IPS-15b (cell line): ENCODE measurements around the gene PRRT3.
"Not testable (repeated sequence)": the region's sequence is repeated elsewhere in the genome, so short reads cannot be mapped to it uniquely, and the experiment has no call there.

Experiments
- H3K27me3 ChIP-seq: one replicate; pipeline ENCODE4 v1.6.1; 2013; ENCODE audit warnings: low read length; ENCODE audit not compliant: control insufficient read depth, insufficient read depth
- H3K36me3 ChIP-seq: one replicate; pipeline ENCODE4 v1.6.1; 2013; ENCODE audit warnings: low read length; ENCODE audit not compliant: control insufficient read depth, insufficient read depth
- H3K4me1 ChIP-seq: one replicate; pipeline ENCODE4 v1.6.1; 2013; ENCODE audit warnings: mild to moderate bottlenecking, low read length; ENCODE audit not compliant: control insufficient read depth, insufficient read depth
- H3K4me3 ChIP-seq: one replicate; pipeline ENCODE4 v1.5.1; 2013; ENCODE audit warnings: low read depth, low read length
- H3K9ac ChIP-seq: one replicate; pipeline ENCODE4 v1.6.1; 2013; ENCODE audit warnings: low read depth, mild to moderate bottlenecking, low read length
- H3K9me3 ChIP-seq: one replicate; pipeline ENCODE4 v1.6.1; 2013; ENCODE audit warnings: mild to moderate bottlenecking, low read length; ENCODE audit not compliant: control insufficient read depth, insufficient read depth

Gene PRRT3

GRCh38 chr3:9945358-9945757 lies 6.8 kb downstream of the PRRT3 start:
- Histone ChIP-seq H3K9ac (no peak overlapping the region), H3K27me3 (no peaks in the 10 kb centered on the region), H3K4me1 (no peaks in the 10 kb centered on the region), H3K4me3 (no peak overlapping the region), H3K9me3 (no peaks in the 10 kb centered on the region), H3K36me3 (peaks cover 11% of the 10 kb centered on the region)

GRCh38 chr3:9944271-9944670 lies 7.9 kb downstream of the PRRT3 start:
- no peaks in the 10 kb centered on the region for H3K4me1 ChIP-seq

GRCh38 chr3:9942934-9943690 lies 9.1 kb downstream of the PRRT3 start:
- Histone ChIP-seq H3K4me1 (no peaks in the 10 kb centered on the region), H3K36me3 (peaks cover 3% of the 10 kb centered on the region), H3K27me3 (no peaks in the 10 kb centered on the region), H3K9ac (no peak overlapping the region), H3K9me3 (no peaks in the 10 kb centered on the region), H3K4me3 (no peak overlapping the region)

More at GRCh38 chr3:9944271-9944670, 7.9 kb downstream of the PRRT3 start:
- H3K4me3 ChIP-seq = no peak overlapping the region
- H3K36me3 ChIP-seq = peaks cover 8% of the 10 kb centered on the region
- H3K9ac ChIP-seq = no peak overlapping the region
- H3K27me3 ChIP-seq = no peaks in the 10 kb centered on the region
- H3K9me3 ChIP-seq = no peaks in the 10 kb centered on the region

- Histone ChIP-seq H3K27me3 (no peaks in the 10 kb centered on the region), H3K4me1 (no peaks in the 10 kb centered on the region), H3K4me3 (no peak overlapping the region), H3K9me3 (no peaks in the 10 kb centered on the region), H3K9ac (no peak overlapping the region), H3K36me3 (peaks cover 3% of the 10 kb centered on the region)
Observed at GRCh38 chr3:9942164-9942563, 10.0 kb downstream of the PRRT3 start.

- Histone ChIP-seq H3K9me3 (no peaks in the 10 kb centered on the region), H3K9ac (no peak overlapping the region), H3K4me3 (no peak overlapping the region), H3K4me1 (no peaks in the 10 kb centered on the region), H3K36me3 (peaks cover 3% of the 10 kb centered on the region), H3K27me3 (no peaks in the 10 kb centered on the region)
Observed at GRCh38 chr3:9940746-9941145, 11.5 kb downstream of the PRRT3 start.

GRCh38 chr3:9939906-9940305 lies 12.3 kb downstream of the PRRT3 start:
- H3K9ac ChIP-seq, H3K36me3 ChIP-seq, H3K4me1 ChIP-seq, H3K9me3 ChIP-seq, H3K27me3 ChIP-seq, H3K4me3 ChIP-seq: not testable (repeated sequence)

- Histone ChIP-seq H3K9me3 (no peaks in the 10 kb centered on the region), H3K27me3 (no peaks in the 10 kb centered on the region), H3K36me3 (no peaks in the 10 kb centered on the region), H3K4me3 (no peak overlapping the region), H3K4me1 (no peaks in the 10 kb centered on the region), H3K9ac (no peak overlapping the region)
Observed at GRCh38 chr3:9938966-9939365, 13.2 kb downstream of the PRRT3 start.

GRCh38 chr3:9937486-9938238 lies 14.5 kb downstream of the PRRT3 start:
- Histone ChIP-seq H3K4me3 (no peak overlapping the region), H3K9ac (no peak overlapping the region), H3K27me3 (no peaks in the 10 kb centered on the region), H3K9me3 (no peaks in the 10 kb centered on the region), H3K36me3 (no peaks in the 10 kb centered on the region), H3K4me1 (no peaks in the 10 kb centered on the region)

- no peaks in the 10 kb centered on the region for H3K9me3 ChIP-seq
- H3K4me3 ChIP-seq = no peak overlapping the region
- no peak overlapping the region for H3K9ac ChIP-seq
- H3K4me1 ChIP-seq = no peaks in the 10 kb centered on the region
- H3K27me3 ChIP-seq = no peaks in the 10 kb centered on the region
- H3K36me3 ChIP-seq = no peaks in the 10 kb centered on the region
Observed at GRCh38 chr3:9935966-9936510, 16.2 kb downstream of the PRRT3 start.

- Histone ChIP-seq H3K4me1 (no peaks in the 10 kb centered on the region), H3K4me3 (no peak overlapping the region), H3K27me3 (no peaks in the 10 kb centered on the region), H3K9me3 (no peaks in the 10 kb centered on the region), H3K9ac (no peak overlapping the region), H3K36me3 (no peaks in the 10 kb centered on the region)
Observed at GRCh38 chr3:9934993-9935392, 17.2 kb downstream of the PRRT3 start.

- H3K36me3 ChIP-seq = no peaks in the 10 kb centered on the region
- H3K4me3 ChIP-seq = peak overlapping the region; percentile 70
- H3K27me3 ChIP-seq = no peaks in the 10 kb centered on the region
- H3K9ac ChIP-seq = peak overlapping the region; percentile 68
- no peaks in the 10 kb centered on the region for H3K9me3 ChIP-seq
- H3K4me1 ChIP-seq = no peaks in the 10 kb centered on the region
Observed at GRCh38 chr3:9934235-9934621, 18.0 kb downstream of the PRRT3 start.
